T-helper 1 cell (primary cell): ENCODE measurements around the gene COX7A2.

Experiments used
- DNase-seq, 5 donors: peaks; one replicate each; pipeline ENCODE4 v3.0.0-alpha.2; 2012 to 2020
- total RNA-seq, 4 donors: gene quantifications; one replicate each; lab custom pipeline; 2026; lab: John Stamatoyannopoulos, UW

COX7A2 gene
- total RNA-seq = 36.0 to 49.4 (median 38.8) reads per million in 4 donors

- DNase-seq = peak; percentile 62 to 95 (median 76)
Measured at GRCh38 chr6:75243333-75244062, at the start of gene COX7A2. Gene COX7A2, minus strand, starts transcription at chr6:75243801. Its CDS starts 67 bp downstream, at chr6:75243734.

GRCh38 chr6:75292555-75292954, 49.0 kb upstream of the COX7A2 start:
- no peak for DNase-seq

- no peak for DNase-seq
Measured at GRCh38 chr6:75291744-75292143, 48.1 kb upstream of the COX7A2 start.

- no peak for DNase-seq
Measured at GRCh38 chr6:75291331-75291730, 47.7 kb upstream of the COX7A2 start.

GRCh38 chr6:75290136-75290945, 46.7 kb upstream of the COX7A2 start:
- no peak for DNase-seq

- DNase-seq = no peak
Measured at GRCh38 chr6:75288023-75288422, 44.4 kb upstream of the COX7A2 start.

GRCh38 chr6:75287424-75287823, 43.8 kb upstream of the COX7A2 start:
- no peak for DNase-seq

- DNase-seq = no peak
Measured at GRCh38 chr6:75286955-75287354, 43.4 kb upstream of the COX7A2 start.

GRCh38 chr6:75285283-75285639, 41.7 kb upstream of the COX7A2 start:
- DNase-seq = no peak

- DNase-seq = peak; percentile 94 to 99 (median 96)
Measured at GRCh38 chr6:75284632-75285282, 41.2 kb upstream of the COX7A2 start, which contains the start of gene TMEM30A. Gene TMEM30A, minus strand, starts transcription at chr6:75284792. Its CDS starts 154 bp downstream, at chr6:75284638.

GRCh38 chr6:75283907-75284631, 40.5 kb upstream of the COX7A2 start:
- DNase-seq = peak in 2 of 5 donors; percentile 10 to 16

GRCh38 chr6:75282706-75283105, 39.1 kb upstream of the COX7A2 start:
- no peak for DNase-seq

GRCh38 chr6:75281653-75282052, 38.1 kb upstream of the COX7A2 start:
- DNase-seq = no peak

- DNase-seq = no peak
Measured at GRCh38 chr6:75280131-75280855, 36.7 kb upstream of the COX7A2 start.

- no peak for DNase-seq
Measured at GRCh38 chr6:75279418-75279817, 35.8 kb upstream of the COX7A2 start.

- DNase-seq = no peak
Measured at GRCh38 chr6:75278474-75279077, 35.0 kb upstream of the COX7A2 start.

- DNase-seq = no peak
Measured at GRCh38 chr6:75275067-75275466, 31.5 kb upstream of the COX7A2 start.

GRCh38 chr6:75273009-75273408, 29.4 kb upstream of the COX7A2 start:
- no peak for DNase-seq

- no peak for DNase-seq
Measured at GRCh38 chr6:75272145-75272840, 28.7 kb upstream of the COX7A2 start.

- DNase-seq = no peak
Measured at GRCh38 chr6:75268988-75269354, 25.4 kb upstream of the COX7A2 start.
